SK-N-SH treated with all-trans-retinoic acid at 6 μM for 48 hours (cell line): Measurements from ENCODE around the gene TXNDC5.

Experiments used
- ATAC-seq: fragments of 200-7000 bp; cut with Tn5 transposase; 3 replicates; pipeline ENCODE4 v1.9.1; 2020; ENCODE audit warnings: mild to moderate bottlenecking, moderate library complexity
- ARNTL ChIP-seq: fragments of 450-650 bp; formaldehyde crosslinking; IDR thresholded peaks from 2 replicates; pipeline ENCODE4 v1.5.0; 2020; ENCODE audit warnings: low read depth, mild to moderate bottlenecking, moderate library complexity, borderline replicate concordance
- BACH2 ChIP-seq: fragments of 250-450 bp; sonication (Bioruptor Pico); IDR thresholded peaks from 2 replicates; pipeline ENCODE4 v1.9.0; 2021; ENCODE audit warnings: mild to moderate bottlenecking, borderline replicate concordance
- CSDC2 ChIP-seq: fragments of 250-450 bp; sonication (Bioruptor Pico); IDR thresholded peaks from 2 replicates; pipeline ENCODE4 v1.5.0; 2020; ENCODE audit warnings: mild to moderate bottlenecking, moderate library complexity
- CSRNP3 ChIP-seq: fragments of 250-450 bp; sonication (Bioruptor Pico); IDR thresholded peaks from 2 replicates; pipeline ENCODE4 v1.5.1; 2021; ENCODE audit warnings: mild to moderate bottlenecking, moderate library complexity
- ESRRG ChIP-seq: fragments of 250-450 bp; sonication (Bioruptor Pico); IDR thresholded peaks from 2 replicates; pipeline ENCODE4 v1.6.1; 2021; ENCODE audit warnings: mild to moderate bottlenecking
- GLIS3 ChIP-seq: fragments of 250-450 bp; sonication (Bioruptor Pico); IDR thresholded peaks from 2 replicates; pipeline ENCODE4 v1.5.0; 2020; ENCODE audit warnings: mild to moderate bottlenecking, moderate library complexity
- ISL1 ChIP-seq: fragments of 250-450 bp; sonication (Bioruptor Pico); IDR thresholded peaks from 2 replicates; pipeline ENCODE4 v2.1.2; 2022; ENCODE audit warnings: mild to moderate bottlenecking, moderate library complexity
- OSR1 ChIP-seq: fragments of 250-450 bp; sonication (Bioruptor Pico); IDR thresholded peaks from 2 replicates; pipeline ENCODE4 v1.8.0; 2022; ENCODE audit warnings: moderate library complexity, mild to moderate bottlenecking, inconsistent platforms
- PPARA ChIP-seq: fragments of 250-450 bp; sonication (Bioruptor Pico); IDR thresholded peaks from 2 replicates; pipeline ENCODE4 v1.5.0; 2020; ENCODE audit warnings: mild to moderate bottlenecking, borderline replicate concordance
- SNAI2 ChIP-seq: fragments of 250-450 bp; sonication (Bioruptor Pico); IDR thresholded peaks from 2 replicates; pipeline ENCODE4 v1.5.0; 2020; ENCODE audit warnings: mild to moderate bottlenecking, moderate library complexity
- TOX ChIP-seq: fragments of 250-450 bp; sonication (Bioruptor Pico); IDR thresholded peaks from 2 replicates; pipeline ENCODE4 v1.8.0; 2021; ENCODE audit warnings: mild to moderate bottlenecking, moderate library complexity, borderline replicate concordance
- TSHZ2 ChIP-seq: fragments of 250-450 bp; sonication (Bioruptor Pico); IDR thresholded peaks from 2 replicates; pipeline ENCODE4 v1.5.0; 2020; ENCODE audit warnings: mild to moderate bottlenecking, moderate library complexity
- ZFP3 ChIP-seq: fragments of 250-450 bp; sonication (Bioruptor Pico); IDR thresholded peaks from 2 replicates; pipeline ENCODE4 v1.5.0; 2020; ENCODE audit warnings: mild to moderate bottlenecking, moderate library complexity
- ZFP30 ChIP-seq: fragments of 450-650 bp; formaldehyde crosslinking; IDR thresholded peaks from 2 replicates; pipeline ENCODE4 v1.5.0; 2022; ENCODE audit warnings: mild to moderate bottlenecking, moderate library complexity
- ZNF565 ChIP-seq: fragments of 450-650 bp; formaldehyde crosslinking; conservative IDR thresholded peaks from 2 replicates; pipeline ENCODE4 v1.5.0; 2020; ENCODE audit warnings: low read depth, mild to moderate bottlenecking, moderate library complexity
- ZNF70 ChIP-seq: fragments of 450-650 bp; formaldehyde crosslinking; IDR thresholded peaks from 2 replicates; pipeline ENCODE4 v1.5.0; 2020; ENCODE audit warnings: mild to moderate bottlenecking, moderate library complexity
- ZNF8 ChIP-seq: fragments of 450-650 bp; formaldehyde crosslinking; IDR thresholded peaks from 2 replicates; pipeline ENCODE4 v1.5.0; 2020; ENCODE audit warnings: mild to moderate bottlenecking, moderate library complexity
- TF ChIP-seq, protein P1 (sequence below): fragments of 250-450 bp; sonication (Bioruptor Pico); IDR thresholded peaks from 2 replicates; pipeline ENCODE4 v1.8.0; 2021; ENCODE audit warnings: low read depth, mild to moderate bottlenecking, moderate library complexity, borderline replicate concordance
- TF ChIP-seq, protein P2 (sequence below): fragments of 250-450 bp; sonication (Bioruptor Pico); IDR thresholded peaks from 2 replicates; pipeline ENCODE4 v1.8.0; 2020; ENCODE audit warnings: mild to moderate bottlenecking, moderate library complexity, borderline replicate concordance
- TF ChIP-seq, protein P3 (sequence below): fragments of 250-450 bp; sonication (Bioruptor Pico); IDR thresholded peaks from 2 replicates; pipeline ENCODE4 v1.5.1; 2020; ENCODE audit warnings: low read depth, mild to moderate bottlenecking, moderate library complexity

Gene TXNDC5

DNA sequence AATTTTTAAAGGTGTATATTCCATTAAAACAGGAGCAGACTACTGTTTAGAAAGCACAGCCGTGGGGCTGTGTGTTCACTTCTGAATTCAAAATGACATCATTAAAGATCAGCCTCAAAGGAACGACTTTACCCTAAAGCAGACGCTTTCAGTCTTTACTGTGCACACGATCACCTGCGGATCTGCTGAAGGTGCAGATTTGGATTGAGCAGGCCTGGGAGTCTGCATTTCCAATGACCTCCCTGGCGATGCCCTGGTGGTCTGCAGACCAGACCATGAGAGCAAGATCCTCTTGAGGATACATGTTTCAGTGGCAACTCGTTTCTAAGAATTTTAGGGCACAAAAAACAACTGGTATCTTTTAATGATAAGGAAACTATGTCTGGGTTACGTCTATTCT is 27.2 kb downstream of the TXNDC5 start:
- no peak for TF ChIP-seq ZNF70 (CRISPR knock-in tag)
- no peak for TF ChIP-seq ZNF8 (CRISPR knock-in tag)
- TF ChIP-seq, protein P1, sequence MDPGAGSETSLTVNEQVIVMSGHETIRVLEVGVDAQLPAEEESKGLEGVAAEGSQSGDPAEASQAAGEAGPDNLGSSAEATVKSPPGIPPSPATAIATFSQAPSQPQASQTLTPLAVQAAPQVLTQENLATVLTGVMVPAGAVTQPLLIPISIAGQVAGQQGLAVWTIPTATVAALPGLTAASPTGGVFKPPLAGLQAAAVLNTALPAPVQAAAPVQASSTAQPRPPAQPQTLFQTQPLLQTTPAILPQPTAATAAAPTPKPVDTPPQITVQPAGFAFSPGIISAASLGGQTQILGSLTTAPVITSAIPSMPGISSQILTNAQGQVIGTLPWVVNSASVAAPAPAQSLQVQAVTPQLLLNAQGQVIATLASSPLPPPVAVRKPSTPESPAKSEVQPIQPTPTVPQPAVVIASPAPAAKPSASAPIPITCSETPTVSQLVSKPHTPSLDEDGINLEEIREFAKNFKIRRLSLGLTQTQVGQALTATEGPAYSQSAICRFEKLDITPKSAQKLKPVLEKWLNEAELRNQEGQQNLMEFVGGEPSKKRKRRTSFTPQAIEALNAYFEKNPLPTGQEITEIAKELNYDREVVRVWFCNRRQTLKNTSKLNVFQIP (CRISPR knock-in tag): no peak
- ATAC-seq: no peak

DNA sequence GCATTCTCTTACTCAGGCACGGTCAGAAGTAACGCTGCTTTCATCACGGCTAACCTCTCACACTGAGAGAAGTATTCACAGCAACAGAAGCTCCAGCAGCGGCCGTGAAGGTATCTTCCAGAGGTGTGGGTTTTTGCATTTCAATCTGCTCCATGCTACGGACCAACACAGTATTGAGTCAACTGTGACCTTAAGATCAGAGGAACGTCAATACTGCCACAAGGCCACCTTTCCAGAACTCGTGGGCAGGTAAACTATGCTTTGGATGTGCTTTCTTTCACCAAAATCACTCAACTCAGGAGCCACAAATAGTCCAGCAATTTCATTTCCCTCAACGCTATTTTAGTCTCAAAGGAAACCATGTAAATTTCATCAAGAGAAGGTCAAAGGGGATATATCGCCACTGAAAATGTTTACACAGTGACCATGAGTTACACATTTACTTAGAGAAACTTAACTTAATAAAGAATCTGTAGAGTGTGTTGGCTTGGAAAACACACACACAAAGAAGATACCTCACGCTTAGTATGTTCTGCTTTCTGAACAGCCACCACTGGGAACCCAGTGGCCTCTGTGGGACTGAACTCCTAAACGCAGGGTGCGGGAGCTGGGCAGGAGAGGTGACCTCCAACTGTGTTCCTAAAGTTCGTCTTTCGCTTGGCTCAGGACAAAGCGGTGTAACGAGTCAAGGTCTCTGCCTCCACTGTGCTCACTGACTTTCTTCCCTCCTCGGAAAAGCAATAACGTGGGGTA is 27.9 kb downstream of the TXNDC5 start:
- TF ChIP-seq CSRNP3 (no peak), PPARA (no peak), TSHZ2 (CRISPR knock-in tag) (no peak), ZNF565 (CRISPR knock-in tag) (no peak), OSR1 (no peak), CSDC2 (CRISPR knock-in tag) (no peak), ZNF70 (CRISPR knock-in tag) (no peak), ZFP30 (CRISPR knock-in tag) (no peak), ZNF8 (CRISPR knock-in tag) (no peak), TOX (CRISPR knock-in tag) (no peak), ISL1 (CRISPR knock-in tag) (no peak), ZFP3 (CRISPR knock-in tag) (no peak), ESRRG (no peak), GLIS3 (CRISPR knock-in tag) (no peak), SNAI2 (CRISPR knock-in tag) (no peak), ARNTL (CRISPR knock-in tag) (no peak)
- TF ChIP-seq, protein P2, sequence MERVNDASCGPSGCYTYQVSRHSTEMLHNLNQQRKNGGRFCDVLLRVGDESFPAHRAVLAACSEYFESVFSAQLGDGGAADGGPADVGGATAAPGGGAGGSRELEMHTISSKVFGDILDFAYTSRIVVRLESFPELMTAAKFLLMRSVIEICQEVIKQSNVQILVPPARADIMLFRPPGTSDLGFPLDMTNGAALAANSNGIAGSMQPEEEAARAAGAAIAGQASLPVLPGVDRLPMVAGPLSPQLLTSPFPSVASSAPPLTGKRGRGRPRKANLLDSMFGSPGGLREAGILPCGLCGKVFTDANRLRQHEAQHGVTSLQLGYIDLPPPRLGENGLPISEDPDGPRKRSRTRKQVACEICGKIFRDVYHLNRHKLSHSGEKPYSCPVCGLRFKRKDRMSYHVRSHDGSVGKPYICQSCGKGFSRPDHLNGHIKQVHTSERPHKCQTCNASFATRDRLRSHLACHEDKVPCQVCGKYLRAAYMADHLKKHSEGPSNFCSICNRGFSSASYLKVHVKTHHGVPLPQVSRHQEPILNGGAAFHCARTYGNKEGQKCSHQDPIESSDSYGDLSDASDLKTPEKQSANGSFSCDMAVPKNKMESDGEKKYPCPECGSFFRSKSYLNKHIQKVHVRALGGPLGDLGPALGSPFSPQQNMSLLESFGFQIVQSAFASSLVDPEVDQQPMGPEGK: no peak
- TF ChIP-seq, protein P3, sequence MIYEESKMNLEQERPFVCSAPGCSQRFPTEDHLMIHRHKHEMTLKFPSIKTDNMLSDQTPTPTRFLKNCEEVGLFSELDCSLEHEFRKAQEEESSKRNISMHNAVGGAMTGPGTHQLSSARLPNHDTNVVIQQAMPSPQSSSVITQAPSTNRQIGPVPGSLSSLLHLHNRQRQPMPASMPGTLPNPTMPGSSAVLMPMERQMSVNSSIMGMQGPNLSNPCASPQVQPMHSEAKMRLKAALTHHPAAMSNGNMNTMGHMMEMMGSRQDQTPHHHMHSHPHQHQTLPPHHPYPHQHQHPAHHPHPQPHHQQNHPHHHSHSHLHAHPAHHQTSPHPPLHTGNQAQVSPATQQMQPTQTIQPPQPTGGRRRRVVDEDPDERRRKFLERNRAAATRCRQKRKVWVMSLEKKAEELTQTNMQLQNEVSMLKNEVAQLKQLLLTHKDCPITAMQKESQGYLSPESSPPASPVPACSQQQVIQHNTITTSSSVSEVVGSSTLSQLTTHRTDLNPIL (CRISPR knock-in tag): no peak
- no peak for ATAC-seq

GRCh38 chr6:7881765-7882500 is 28.7 kb downstream of the TXNDC5 start:
- no peak for ATAC-seq
- no peak for TF ChIP-seq BACH2 (CRISPR knock-in tag)
- no peak for TF ChIP-seq ARNTL (CRISPR knock-in tag)
- TF ChIP-seq ISL1 (CRISPR knock-in tag): no peak
- TF ChIP-seq OSR1: no peak
- TF ChIP-seq CSRNP3: no peak
- TF ChIP-seq, protein P1 (CRISPR knock-in tag): no peak
- no peak for TF ChIP-seq PPARA
- TF ChIP-seq, protein P2: no peak
- no peak for TF ChIP-seq CSDC2 (CRISPR knock-in tag)
